SU-DHL-6 (cell line): ENCODE results near the gene LUZP1.

Experiments used
- EZH2phosphoT487 ChIP-seq: fragments of 200-600 bp; sonication (generic), shearing (Covaris generic); conservative IDR thresholded peaks from 2 replicates; pipeline ENCODE4 v1.6.1; 2018; ENCODE audit warnings: mild to moderate bottlenecking, antibody characterized with exemption, low read length, moderate library complexity, mixed read lengths
- TF ChIP-seq, protein P1 (sequence below): fragments of 200-600 bp; sonication (generic); IDR thresholded peaks from one replicate; pipeline ENCODE4 v1.5.1; 2017; ENCODE audit warnings: antibody characterized with exemption, mild to moderate bottlenecking, low read length, moderate library complexity; ENCODE audit not compliant: insufficient read depth, poor library complexity, severe bottlenecking

DNA sequence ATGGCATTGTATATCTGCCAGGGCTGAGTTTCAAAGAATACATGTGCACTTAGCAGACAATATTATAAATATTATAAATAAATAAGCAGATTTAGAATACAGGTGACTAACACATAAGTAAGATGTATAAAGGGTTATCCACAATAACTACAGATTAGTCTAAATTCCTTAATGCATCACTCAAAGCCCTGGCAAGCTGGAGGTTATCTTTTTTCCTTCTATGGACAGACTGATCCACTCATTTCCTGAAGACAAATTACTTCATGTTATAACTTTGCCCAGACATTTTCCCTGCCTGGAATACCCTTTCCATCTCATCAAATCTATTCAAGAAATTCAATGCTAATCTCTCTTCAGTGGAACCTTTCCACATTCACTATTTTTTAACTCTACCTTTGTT, 38.8 kb downstream of the LUZP1 start:
- TF ChIP-seq, protein P1, sequence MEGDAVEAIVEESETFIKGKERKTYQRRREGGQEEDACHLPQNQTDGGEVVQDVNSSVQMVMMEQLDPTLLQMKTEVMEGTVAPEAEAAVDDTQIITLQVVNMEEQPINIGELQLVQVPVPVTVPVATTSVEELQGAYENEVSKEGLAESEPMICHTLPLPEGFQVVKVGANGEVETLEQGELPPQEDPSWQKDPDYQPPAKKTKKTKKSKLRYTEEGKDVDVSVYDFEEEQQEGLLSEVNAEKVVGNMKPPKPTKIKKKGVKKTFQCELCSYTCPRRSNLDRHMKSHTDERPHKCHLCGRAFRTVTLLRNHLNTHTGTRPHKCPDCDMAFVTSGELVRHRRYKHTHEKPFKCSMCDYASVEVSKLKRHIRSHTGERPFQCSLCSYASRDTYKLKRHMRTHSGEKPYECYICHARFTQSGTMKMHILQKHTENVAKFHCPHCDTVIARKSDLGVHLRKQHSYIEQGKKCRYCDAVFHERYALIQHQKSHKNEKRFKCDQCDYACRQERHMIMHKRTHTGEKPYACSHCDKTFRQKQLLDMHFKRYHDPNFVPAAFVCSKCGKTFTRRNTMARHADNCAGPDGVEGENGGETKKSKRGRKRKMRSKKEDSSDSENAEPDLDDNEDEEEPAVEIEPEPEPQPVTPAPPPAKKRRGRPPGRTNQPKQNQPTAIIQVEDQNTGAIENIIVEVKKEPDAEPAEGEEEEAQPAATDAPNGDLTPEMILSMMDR: no peak
- TF ChIP-seq EZH2phosphoT487: no peak
